Coronary artery (tissue), 2 donors: ENCODE measurements around the gene CDC42SE2.

Experiments used
- DNase-seq: peaks from one replicate; pipeline ENCODE4 v3.0.0-alpha.2; 2017; ENCODE audit warnings: low spot score
- H3K27ac ChIP-seq, 2 donors: fragments of 200-600 bp; sonication (generic); one replicate each; pipeline ENCODE4 v1.5.1; 2016 to 2019
- H3K4me3 ChIP-seq: fragments of 200-600 bp; sonication (generic); 2 replicates; pipeline ENCODE4 v1.5.1; 2016; ENCODE audit warnings: mild to moderate bottlenecking, moderate library complexity
- TF ChIP-seq, protein P1 (sequence below): fragments of 200-600 bp; sonication (generic); IDR thresholded peaks from one replicate; pipeline ENCODE4 v1.5.1; 2019; ENCODE audit warnings: antibody characterized with exemption

Gene CDC42SE2

DNA sequence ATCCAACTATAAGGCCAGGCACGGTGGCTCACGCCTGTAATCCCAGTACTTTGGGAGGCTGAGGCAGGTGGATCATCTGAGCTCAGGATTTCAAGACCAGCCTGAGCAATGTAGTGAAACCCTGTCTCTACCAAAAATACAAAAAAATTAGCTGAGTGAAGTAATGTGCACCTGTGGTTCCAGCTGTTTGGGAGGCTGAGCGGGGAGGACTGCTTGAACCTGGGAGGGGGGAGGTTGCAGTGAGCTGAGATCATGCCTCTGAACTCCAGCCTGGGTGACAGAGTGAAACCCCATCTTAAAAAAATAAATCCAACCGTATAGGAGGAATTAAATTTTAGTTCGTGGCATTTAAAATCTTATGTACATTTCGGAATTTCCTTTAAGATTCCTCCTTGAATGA is 123.4 kb downstream of the CDC42SE2 start:
- TF ChIP-seq, protein P1, sequence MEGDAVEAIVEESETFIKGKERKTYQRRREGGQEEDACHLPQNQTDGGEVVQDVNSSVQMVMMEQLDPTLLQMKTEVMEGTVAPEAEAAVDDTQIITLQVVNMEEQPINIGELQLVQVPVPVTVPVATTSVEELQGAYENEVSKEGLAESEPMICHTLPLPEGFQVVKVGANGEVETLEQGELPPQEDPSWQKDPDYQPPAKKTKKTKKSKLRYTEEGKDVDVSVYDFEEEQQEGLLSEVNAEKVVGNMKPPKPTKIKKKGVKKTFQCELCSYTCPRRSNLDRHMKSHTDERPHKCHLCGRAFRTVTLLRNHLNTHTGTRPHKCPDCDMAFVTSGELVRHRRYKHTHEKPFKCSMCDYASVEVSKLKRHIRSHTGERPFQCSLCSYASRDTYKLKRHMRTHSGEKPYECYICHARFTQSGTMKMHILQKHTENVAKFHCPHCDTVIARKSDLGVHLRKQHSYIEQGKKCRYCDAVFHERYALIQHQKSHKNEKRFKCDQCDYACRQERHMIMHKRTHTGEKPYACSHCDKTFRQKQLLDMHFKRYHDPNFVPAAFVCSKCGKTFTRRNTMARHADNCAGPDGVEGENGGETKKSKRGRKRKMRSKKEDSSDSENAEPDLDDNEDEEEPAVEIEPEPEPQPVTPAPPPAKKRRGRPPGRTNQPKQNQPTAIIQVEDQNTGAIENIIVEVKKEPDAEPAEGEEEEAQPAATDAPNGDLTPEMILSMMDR = no peak
- H3K27ac ChIP-seq = no peak overlapping the region
- no peak for DNase-seq
- H3K4me3 ChIP-seq = no peak overlapping the region

DNA sequence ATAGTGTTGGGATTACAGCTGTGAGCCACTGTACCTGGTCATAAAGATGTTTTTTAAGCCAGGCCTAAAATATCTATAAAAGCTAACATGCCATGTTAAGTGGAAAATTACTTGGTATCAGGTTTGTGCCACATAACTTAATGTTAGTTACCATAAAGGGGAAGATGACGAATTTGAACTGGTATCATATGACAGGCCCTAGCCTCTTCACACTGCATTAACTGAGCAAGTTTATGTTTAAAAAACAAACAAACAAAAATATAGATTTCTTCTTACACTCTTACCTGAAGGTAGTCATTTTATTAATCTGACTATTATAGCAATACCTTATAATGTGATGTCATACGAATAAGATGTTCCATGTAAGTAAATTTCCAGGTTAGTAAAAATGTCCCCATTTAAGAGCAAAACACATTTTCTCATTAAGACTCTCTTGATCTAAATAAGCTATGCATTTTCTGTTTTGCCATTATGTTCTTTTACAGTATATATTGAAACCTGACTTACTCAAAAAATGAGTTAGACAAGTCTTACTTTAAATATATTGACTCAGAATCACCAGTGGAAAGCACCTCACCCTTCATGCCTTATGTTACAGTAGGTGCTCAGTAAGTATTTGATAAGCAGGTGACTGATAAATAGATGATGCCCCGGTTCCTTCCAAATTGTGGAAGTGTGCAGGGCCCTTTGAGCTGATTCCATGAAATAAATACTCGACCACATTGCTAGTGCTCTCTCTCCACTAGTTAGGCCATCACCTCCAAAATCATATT is 125.4 kb downstream of the CDC42SE2 start:
- TF ChIP-seq, protein P1 = no peak
- DNase-seq = no peak
- Histone ChIP-seq H3K27ac (no peak overlapping the region), H3K4me3 (no peak overlapping the region)

DNA sequence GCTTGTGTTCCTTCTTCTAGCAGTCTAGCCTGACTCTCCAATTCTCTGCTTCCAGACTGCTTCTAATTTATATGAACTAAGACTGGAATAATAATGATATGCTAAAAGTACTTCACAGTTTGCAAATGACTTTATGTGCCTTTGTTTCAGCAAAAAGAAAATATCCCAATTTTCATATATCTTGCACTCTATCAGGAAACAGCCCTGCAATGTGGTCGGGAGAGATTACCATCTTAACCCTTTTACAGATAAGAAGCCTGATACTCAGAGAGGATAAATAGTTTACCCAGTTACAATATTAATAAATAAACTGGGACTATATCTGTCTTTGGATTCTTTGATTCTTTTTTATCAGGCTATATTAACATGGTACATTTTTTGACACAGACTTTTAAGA is 126.0 kb downstream of the CDC42SE2 start:
- TF ChIP-seq, protein P1 = no peak
- Histone ChIP-seq H3K27ac (no peak overlapping the region), H3K4me3 (no peak overlapping the region)
- no peak for DNase-seq

DNA sequence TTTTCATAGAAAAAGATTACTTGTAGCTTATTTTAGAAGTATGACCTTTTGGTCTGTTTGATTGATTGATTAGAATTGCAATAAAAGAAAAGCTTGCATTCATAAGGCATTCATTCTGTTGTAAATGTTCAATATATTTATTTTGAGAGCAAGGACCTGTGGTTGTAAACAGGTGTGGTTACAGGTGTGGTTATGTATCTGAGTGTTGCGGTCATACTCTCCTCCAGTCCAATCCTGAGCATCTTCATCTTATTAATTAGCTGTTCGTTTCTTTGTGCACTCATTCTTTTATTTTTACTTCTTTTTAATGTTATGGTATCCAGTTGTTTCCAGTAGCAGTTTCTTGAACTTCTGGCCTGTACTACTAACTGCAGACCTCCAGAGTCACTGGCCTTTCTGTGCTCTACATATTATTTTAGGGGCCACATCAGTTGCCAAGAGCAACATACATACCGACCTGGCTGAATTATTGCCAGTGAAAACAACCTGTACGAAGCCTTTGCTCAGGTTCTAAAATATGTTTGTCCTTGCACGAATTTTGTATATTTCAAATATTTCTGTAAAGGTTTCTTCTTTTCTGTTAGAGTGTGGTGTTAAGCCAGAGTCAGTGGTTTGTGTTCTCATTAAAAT is 128.7 kb downstream of the CDC42SE2 start:
- DNase-seq = no peak
- TF ChIP-seq, protein P1 = no peak
- Histone ChIP-seq H3K27ac (no peak overlapping the region), H3K4me3 (no peak overlapping the region)

DNA sequence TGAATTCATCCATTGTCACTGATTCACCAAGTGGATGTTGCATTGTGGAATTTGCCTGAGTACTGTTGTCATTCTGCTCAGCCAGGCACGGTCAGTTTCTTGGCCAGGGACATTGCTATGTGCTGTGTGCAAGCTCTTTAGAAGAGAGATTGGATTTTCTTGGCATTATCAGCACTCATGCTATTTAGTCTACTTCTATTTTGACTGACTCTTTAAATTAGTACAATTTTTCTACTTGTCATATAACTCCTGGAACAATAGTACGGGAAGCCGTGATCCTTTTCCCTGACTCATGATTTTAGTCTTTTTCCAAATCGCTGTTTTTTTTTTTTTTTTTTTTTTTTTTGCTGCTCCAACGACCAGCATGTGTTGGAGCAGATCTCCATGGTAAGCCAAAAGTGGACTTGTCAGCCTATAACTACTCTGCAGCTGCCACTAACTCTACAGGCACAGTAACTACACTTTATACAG is 129.7 kb downstream of the CDC42SE2 start:
- Histone ChIP-seq H3K4me3 (peak overlapping the region; percentile 30), H3K27ac (peak overlapping the region; percentile 15 to 45)
- no peak for DNase-seq
- TF ChIP-seq, protein P1 = no peak

DNA sequence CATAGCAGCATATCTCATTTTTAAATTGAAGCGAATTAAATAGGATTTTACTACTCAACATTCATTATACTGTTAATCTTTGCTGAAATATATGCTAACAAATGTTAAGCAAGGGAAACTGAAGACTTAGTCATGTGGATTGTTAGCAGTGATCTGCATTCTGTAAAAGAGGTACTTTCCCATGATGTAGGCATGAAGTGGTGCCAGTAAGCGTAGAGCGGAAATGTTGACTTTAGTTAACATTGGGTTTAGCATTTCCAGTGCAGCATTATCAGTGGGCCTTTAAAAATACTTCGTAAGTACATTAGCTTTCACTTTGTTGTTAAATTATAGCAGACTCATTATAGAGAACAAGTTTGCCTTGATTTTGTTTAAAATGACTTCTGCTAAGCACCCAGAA is 130.3 kb downstream of the CDC42SE2 start:
- no peak overlapping the region for H3K4me3 ChIP-seq
- H3K27ac ChIP-seq = peak overlapping the region; percentile 3 to 15
- no peak for DNase-seq
- TF ChIP-seq, protein P1 = no peak

DNA sequence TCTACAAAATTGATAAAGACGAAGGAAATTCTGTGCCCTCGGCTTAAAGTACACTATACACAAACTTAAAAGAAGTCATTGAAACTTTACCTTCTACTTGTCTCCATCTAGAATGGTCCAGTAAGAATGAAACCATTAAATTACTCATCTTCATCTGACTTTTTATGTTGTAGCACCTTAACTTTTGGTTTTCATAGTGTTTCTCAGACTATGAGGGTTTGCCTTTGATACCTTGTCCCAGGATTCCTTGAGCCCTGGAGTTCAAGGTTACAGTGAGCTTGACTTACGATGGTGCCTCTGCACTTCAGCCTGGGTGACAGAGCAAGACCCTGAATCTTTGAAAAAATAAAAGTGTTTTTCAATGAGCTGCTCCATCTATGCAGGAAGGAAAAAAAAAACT is 132.2 kb downstream of the CDC42SE2 start:
- TF ChIP-seq, protein P1 = no peak
- DNase-seq = no peak
- no peak overlapping the region for H3K27ac ChIP-seq
- H3K4me3 ChIP-seq = no peak overlapping the region
